RPMI8226 (cell line): ENCODE data around the gene CARS2.
"Not testable (repeated sequence)": the region's sequence is repeated elsewhere in the genome, so short reads cannot be mapped to it uniquely, and the experiment has no call there.

Experiments
- DNase-seq: peaks from one replicate; pipeline ENCODE4 v3.0.0-alpha.2; 2015

The CARS2 gene

GRCh38 chr13:110636701-110637201, 69.2 kb downstream of the CARS2 start:
- DNase-seq: no peak

GRCh38 chr13:110636053-110636475, 69.9 kb downstream of the CARS2 start:
- no peak for DNase-seq

GRCh38 chr13:110635405-110636002, 70.4 kb downstream of the CARS2 start:
- DNase-seq: no peak

GRCh38 chr13:110634558-110634957, 71.4 kb downstream of the CARS2 start:
- no peak for DNase-seq

DNA sequence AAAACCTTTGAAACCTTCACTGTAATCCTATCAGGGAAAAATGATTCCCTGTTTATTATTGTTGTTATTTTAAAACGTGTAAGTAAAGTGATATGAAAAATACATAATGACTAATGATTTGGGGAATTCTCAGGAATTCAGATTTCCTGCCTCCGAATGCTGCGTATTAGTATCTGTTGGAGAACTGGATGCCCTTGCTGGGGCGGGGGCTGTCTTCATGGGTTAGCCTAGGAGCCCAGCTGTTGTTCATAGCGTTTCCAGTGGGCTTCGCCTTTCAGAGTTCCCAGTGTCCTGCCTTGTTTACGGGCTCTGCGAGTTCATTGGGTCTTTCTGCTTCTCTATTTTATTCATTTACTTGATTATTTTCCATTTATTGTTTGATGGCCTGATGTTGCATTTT, 72.1 kb downstream of the CARS2 start:
- DNase-seq: no peak

GRCh38 chr13:110632255-110632654, 73.7 kb downstream of the CARS2 start:
- not testable (repeated sequence) for DNase-seq

- DNase-seq: no peak
Observed at GRCh38 chr13:110630566-110631119, 75.3 kb downstream of the CARS2 start.

DNA sequence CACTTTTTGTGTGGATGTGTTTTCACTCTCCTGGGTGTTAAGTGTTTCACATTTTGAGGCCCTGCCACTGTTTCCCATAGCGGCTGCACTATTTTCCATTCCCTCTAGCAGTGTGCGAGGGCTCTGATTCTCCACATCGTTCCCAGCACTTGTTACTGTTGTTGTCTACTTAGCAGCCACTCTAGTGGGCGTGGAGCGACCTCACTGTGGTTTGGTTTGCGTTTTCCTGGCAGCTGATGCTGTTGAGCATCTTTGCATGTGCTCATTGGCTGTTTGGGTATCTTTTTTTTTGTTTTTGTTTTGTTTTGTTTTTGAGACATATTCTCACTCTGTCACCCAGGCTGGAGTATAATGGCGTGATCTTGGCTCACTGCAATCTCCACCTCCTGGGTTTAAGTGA, 76.2 kb downstream of the CARS2 start:
- DNase-seq: no peak

- DNase-seq: no peak
Observed at GRCh38 chr13:110628952-110629701, 76.8 kb downstream of the CARS2 start.

- no peak for DNase-seq
Observed at GRCh38 chr13:110628477-110628793, 77.5 kb downstream of the CARS2 start.

DNA sequence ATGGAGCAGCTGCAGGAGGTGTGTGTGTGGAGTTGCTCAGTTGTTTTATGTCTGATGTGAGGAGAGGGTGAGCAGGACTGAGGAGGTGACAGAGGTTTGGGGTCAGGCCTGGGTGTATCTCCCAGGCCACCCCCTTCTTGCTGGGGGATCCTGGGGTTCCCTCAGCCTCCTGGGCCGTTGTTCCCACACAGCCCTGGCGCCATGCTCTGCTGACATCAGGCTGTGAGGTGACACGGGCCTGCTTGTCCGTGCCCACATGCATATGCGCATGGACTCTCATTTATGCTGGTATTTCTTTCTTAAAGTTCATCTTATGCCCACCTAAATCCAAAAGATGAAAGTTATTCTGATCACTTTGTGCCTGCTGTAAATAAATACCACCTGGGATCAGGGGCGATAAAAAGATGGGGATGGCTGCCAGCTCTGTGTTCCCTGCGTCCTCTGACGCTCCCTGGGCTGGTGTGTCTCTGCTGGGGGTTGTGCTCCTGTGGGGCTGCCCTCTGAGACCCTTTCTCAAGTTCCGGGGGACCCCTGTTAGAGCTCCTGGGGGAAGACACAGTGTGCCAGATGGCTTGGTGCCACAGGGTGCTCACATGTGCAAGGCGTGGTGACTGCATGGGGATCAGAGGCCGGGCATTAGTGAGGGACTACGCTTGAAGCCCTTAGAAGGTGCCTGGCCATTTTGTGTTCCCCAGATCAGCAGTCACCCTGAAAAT, 78.0 kb downstream of the CARS2 start:
- DNase-seq: no peak

- DNase-seq: no peak
Observed at GRCh38 chr13:110627351-110627750, 78.6 kb downstream of the CARS2 start.

- no peak for DNase-seq
Observed at GRCh38 chr13:110626521-110626920, 79.4 kb downstream of the CARS2 start.

GRCh38 chr13:110625771-110626321, 80.1 kb downstream of the CARS2 start:
- no peak for DNase-seq

DNA sequence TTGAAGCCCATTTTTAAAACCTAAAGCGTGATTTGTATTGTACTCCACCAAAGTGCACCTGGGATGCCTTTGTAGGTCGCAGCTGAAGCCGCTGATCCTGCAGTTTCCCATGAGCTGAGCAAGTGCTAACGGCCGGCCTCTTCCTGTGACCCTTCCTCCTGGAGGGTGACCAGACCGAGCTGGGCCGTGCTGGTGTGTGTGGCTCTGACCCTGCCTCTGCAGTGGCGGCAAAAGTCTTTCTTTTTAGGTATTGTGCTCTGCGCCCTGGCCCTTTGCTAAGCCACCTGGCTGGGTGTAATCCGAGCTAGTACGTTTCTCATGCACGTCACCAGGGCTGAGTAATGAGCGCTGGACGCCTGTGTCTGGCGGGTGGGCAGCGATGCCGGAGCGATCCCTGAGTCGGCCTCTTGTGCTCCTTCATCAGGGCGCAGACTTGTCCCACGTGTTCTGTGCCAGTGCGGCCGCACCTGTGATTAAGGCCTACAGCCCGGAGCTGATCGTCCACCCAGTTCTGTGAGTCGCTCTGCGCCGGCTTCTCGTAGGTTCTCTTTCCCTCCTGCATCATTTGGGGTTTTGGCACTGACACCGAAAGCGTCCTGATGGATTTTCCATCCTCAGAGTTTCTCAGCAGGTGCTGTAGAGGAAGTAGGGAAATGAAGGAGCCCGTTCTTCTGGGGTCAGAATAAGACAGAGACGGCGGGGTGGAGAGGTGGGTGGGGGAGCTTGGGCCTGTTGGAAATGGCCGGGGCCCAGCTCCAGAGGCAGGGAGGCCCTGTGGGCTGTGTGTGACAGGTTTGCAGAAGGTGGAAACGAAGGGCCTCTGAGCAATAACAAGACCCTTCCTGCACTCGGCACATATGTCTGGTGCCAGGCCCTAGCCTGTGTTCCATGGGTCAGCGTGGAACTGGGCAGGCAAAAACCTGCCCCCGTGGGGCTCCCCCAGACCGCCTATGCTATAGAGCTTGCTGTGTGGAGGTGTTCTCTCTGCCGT, 80.9 kb downstream of the CARS2 start:
- DNase-seq: no peak

DNA sequence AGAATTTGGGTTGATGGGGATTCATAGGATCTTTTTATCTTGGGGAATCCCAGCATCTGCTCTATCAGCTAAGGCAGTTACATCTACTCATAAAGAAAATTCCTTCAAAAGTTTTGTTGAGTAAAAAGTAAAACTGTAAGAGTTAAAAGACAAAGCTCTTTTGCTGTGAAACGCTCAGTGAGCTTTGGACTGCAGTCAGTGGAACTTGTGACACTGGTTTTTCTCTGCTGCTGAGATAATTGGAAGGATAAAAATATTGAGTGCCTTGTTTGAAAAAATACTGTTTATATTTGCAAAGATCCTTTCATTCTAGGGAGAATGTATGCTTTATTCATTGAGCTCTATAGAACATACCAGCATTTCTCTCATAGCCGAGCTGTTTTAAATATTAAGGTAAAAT, 85.3 kb downstream of the CARS2 start:
- no peak for DNase-seq

- no peak for DNase-seq
Observed at GRCh38 chr13:110618780-110619179, 87.1 kb downstream of the CARS2 start.

DNA sequence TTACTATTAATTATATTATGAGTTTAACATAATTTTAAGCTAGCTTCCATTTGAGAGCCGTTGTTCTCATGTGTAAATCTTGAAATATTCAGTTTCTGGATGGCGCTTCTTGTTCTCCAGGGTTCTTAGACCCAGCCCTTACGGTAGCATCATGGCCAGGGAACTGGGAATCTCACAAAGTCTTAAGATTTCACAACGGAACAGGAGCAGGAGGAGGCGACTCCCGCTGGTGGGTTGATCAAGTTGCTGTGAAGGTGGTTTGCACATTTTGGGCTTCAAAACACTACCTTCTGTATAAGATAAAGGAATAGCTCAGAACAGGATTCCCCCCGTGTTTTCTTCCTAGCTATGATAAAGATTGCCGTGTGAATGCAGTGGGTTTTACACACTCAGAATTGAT, 87.7 kb downstream of the CARS2 start:
- DNase-seq: no peak

DNA sequence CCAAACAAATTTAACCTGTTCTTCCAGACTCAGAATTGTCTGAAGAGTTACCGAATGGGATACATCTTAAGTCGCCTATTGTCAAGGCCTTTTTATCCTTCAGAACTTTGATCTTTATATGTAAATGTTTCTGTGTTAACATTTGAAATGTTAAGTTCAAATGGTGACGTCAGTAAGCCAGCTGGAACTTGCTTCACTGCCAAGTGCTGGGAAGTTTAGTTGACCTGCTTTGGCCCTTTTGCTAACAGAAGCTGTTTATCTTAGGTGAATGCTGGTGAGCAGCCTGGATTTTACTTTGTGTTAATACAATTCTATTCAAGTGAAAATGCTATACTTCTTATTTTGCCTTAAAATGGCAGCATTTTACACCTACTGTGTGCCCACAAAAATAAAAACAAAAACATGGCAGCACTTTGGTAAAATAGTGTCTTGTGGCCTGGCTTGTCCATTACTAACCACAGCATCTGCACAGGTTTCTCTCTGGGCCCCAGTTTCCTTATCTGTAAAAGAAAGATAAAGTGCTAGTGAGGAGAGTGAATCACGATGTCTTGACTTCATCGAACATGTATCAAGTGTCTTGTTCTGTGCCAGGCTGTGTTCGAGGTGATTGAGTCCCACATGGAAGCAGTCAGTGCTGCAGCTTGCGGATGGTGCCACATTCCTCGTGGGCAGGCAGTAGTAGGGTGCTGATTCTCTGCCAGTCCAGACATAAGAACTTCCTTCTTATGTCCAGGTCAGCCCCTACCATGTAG, 88.4 kb downstream of the CARS2 start:
- no peak for DNase-seq

DNA sequence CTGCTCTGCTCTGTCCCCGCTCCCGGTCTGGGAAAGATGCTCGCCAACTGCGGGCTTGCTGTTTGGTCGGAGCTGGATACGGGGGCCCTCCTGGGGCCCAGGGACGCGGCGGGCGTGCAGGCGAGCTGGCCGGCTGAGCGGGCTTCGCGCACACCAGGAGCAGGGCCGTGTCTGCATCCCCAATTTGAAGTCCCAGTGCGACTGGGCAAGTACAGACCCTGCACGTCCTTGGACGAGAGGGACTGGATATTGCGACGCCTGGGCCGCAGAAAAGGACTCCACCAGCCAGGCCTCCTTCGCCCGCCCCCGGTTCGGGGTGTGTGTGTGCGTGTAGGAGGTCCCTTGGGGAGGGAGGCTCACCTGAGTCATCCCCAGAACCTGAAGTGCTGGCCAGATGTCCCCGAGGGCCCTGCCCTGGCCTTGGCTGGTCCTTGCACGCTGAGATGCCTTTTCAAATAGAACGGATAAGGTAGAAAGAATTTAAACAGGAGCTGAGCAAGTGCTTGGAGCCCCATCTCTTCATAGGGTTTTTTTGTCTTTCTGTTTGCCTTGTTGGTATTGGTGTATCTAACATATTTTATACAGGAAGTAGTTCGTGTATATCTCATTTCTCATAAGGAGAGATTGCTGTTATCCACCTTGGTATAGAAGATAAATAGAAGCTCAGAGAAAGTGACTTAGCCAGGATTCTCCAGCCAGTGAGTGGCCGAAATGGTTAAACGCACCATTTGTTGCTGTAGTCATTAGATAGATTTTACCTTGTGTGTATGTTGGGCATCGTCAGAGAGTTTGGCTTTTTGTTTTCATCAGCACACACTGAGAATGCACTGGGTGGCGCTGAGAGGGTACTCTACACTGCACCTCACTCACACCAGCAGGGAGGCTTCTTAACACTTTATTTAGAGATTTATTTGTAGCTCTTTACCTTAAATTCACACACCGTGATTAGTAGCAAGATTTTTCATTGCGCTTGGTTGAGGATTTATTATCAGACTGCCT, 89.5 kb downstream of the CARS2 start:
- DNase-seq: no peak
